D341Med (cell line): Measurements from ENCODE around the gene TRIM49.
"Not testable (repeated sequence)": the region's sequence is repeated elsewhere in the genome, so short reads cannot be mapped to it uniquely, and the experiment has no call there.

Experiments used
- DNase-seq: peaks from one replicate; pipeline ENCODE4 v3.0.0; 2012; ENCODE audit warnings: low spot score

TRIM49 gene, protein sequence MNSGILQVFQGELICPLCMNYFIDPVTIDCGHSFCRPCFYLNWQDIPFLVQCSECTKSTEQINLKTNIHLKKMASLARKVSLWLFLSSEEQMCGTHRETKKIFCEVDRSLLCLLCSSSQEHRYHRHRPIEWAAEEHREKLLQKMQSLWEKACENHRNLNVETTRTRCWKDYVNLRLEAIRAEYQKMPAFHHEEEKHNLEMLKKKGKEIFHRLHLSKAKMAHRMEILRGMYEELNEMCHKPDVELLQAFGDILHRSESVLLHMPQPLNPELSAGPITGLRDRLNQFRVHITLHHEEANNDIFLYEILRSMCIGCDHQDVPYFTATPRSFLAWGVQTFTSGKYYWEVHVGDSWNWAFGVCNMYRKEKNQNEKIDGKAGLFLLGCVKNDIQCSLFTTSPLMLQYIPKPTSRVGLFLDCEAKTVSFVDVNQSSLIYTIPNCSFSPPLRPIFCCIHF

GRCh38 chr11:89808475-89808874 lies at the start of gene TRIM49:
TSS of gene TRIM49 (minus strand) at chr11:89808575. CDS start at chr11:89804469, 4,106 bp downstream.
- not testable (repeated sequence) for DNase-seq

DNA sequence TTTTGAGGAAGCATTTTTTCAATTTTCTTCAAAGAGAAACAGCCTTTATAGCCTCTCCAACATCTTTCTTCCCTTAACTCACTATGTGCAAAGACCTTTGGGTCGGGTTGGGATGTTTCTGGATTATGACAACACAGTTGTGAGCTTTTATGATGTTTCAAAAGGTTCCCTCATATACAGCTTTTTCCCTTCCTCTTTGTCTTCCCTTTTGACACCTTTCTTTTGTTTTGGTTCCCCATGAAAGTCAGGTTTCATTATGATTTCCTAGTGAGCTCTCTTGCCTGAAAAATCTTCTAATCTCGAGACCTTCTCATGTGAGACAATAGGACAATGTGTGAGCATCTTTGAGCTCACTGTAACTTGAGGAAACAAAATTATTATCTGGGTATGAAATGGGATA lies 18.3 kb upstream of the TRIM49 start:
- not testable (repeated sequence) for DNase-seq

- DNase-seq: not testable (repeated sequence)
These were observed 11.6 kb upstream of the TRIM49 start for GRCh38 chr11:89820008-89820407.

DNA sequence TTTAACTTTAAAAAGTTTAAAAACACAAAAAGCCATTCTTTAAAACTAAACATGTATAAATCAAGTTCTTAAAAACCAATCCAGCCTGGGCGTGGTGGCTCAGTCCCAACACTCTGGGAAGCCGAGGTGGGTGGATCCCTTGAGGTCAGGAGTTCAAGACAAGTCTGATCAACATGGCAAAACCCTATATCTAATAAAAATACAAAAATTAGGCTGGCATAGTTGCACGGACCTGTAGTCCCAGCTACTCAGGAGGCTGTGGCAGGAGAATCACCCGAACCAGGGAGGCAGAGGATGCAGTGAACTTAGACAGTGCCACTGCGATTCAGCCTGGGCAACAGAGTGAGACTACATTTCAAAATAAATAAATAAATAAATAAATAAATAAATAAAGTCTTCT lies 5.2 kb upstream of the TRIM49 start:
- DNase-seq: not testable (repeated sequence)

DNA sequence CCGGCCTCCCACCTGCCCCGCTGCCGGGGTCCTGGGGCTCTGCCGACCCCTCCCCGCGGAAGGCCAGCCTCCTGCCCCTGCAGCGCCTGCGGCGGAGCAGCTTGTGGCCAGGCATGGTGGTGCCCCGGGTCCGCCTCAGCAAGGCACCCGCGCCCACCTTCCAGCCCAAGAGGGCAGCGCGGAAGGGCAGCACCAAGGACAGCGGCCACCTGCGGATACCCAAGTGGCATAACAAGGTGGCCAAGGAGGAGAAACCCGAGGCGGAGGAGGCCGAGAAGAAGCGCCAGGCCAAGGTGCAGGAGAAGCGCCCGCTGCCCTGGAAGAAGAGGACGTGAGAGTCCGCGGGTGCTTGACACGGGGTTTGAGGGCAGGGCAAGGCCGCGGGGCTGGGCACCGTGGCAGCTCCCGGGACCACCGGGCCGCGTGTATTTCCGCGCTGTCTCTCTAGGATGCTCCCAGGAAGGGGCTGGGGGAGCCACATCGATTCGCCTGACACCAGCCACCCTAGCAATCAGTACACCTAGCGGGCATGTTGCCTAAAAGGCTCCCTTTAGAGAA lies 20.8 kb downstream of the TRIM49 start:
- not testable (repeated sequence) for DNase-seq

DNA sequence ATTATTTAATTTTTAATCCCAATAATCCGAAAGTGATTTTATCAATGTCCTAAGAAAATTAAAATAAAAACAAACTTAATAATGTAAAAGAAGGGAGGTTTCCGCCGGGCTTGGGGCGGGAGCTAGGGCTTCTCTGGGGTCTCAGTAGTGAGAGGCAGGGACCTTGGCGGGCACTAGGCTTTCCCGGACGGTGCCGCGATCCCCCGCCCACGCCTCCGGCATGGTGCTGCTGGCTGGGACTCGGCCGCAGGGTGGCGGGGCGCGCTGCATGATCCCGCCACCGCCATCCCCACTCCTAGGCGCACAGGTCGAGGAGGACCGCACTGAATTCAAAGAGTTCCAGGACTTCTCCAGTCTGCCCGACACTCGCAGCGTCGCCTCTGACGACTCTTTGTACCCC lies 22.6 kb downstream of the TRIM49 start:
- not testable (repeated sequence) for DNase-seq

GRCh38 chr11:89750822-89751221 lies 57.6 kb downstream of the TRIM49 start:
- DNase-seq: not testable (repeated sequence)
